ENCODE results near the gene CIAO1. TPM values are rescaled to one million over a fixed set of nuclear protein-coding genes. Genes with fewer than 3 reads are reported as not detected.

CIAO1 gene
- total and polyA plus RNA-seq, 2 experiments from 2014 or later: 71.2 to 90.1 TPM

- Histone ChIP-seq H3K36me3 (replicated peaks; ENCODE audit: insufficient read depth, low read depth) (no peaks in the 10 kb centered on the region), H3K79me2 (no peaks in the 10 kb centered on the region), H3K27ac (no peak overlapping the region), H3K4me2 (no peak overlapping the region), H2AFZ (no peak overlapping the region), H4K20me1 (ENCODE audit: insufficient read depth, poor library complexity, severe bottlenecking) (no peaks in the 10 kb centered on the region), H3K4me3 (no peak overlapping the region), H3K9me2 (replicated peaks; ENCODE audit: insufficient read depth) (no peaks in the 10 kb centered on the region), H3K4me1 (ENCODE audit: insufficient read depth) (no peaks in the 10 kb centered on the region), H3K27me3 (peaks cover 20% of the 10 kb centered on the region), H3K9me3 (ENCODE audit: low read depth) (no peaks in the 10 kb centered on the region)
- WGBS (ENCODE audit: low lambda C conversion rate, missing lambda C conversion rate): 86% methylated on average over 7 of the region's 7 CpGs
- DNase-seq (ENCODE audit: low spot score): no peak
- TF ChIP-seq, protein P1, sequence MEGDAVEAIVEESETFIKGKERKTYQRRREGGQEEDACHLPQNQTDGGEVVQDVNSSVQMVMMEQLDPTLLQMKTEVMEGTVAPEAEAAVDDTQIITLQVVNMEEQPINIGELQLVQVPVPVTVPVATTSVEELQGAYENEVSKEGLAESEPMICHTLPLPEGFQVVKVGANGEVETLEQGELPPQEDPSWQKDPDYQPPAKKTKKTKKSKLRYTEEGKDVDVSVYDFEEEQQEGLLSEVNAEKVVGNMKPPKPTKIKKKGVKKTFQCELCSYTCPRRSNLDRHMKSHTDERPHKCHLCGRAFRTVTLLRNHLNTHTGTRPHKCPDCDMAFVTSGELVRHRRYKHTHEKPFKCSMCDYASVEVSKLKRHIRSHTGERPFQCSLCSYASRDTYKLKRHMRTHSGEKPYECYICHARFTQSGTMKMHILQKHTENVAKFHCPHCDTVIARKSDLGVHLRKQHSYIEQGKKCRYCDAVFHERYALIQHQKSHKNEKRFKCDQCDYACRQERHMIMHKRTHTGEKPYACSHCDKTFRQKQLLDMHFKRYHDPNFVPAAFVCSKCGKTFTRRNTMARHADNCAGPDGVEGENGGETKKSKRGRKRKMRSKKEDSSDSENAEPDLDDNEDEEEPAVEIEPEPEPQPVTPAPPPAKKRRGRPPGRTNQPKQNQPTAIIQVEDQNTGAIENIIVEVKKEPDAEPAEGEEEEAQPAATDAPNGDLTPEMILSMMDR (IDR thresholded peaks at IDR 0.05; ENCODE audit: poor library complexity): no peak
- TF ChIP-seq EZH2phosphoT487 (IDR thresholded peaks at IDR 0.05; ENCODE audit: low read depth, severe bottlenecking, unreplicated experiment) (no peak), EZH2 (IDR thresholded peaks at IDR 0.05; ENCODE audit: borderline replicate concordance) (no peak)
These were observed 49.5 kb downstream of the CIAO1 start for GRCh38 chr2:96315400-96316071.

DNA sequence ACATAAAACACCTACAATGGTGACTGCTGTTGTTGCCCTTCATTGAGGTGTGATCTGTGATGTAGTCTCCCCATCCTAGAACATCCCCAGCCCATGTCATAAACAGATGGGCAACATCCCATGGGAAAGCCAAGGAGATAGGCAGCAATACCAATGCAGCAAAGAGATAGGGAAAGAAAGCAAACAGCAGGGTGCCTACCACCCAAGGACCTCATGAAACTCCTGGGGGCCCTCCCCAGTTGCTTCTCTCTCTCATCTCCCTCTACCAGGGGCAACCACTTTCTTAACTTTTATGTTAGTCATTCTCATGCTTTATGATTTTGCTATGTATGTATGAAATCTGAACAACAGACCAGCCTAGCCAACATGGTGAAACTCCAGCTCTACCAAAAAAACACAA lies 51.0 kb downstream of the CIAO1 start:
- H3K27me3 ChIP-seq: peaks cover 35% of the 10 kb centered on the region
- H3K4me2 ChIP-seq: no peak overlapping the region
- H3K4me3 ChIP-seq: no peak overlapping the region
- no peak overlapping the region for H2AFZ ChIP-seq
- H4K20me1 ChIP-seq (ENCODE audit: insufficient read depth, poor library complexity, severe bottlenecking): no peaks in the 10 kb centered on the region
- H3K9me3 ChIP-seq (ENCODE audit: low read depth): no peaks in the 10 kb centered on the region
- peaks cover 5% of the 10 kb centered on the region for H3K4me1 ChIP-seq (ENCODE audit: insufficient read depth)
- no peaks in the 10 kb centered on the region for H3K36me3 ChIP-seq (replicated peaks; ENCODE audit: insufficient read depth, low read depth)
- no peak overlapping the region for H3K27ac ChIP-seq
- TF ChIP-seq EZH2phosphoT487 (IDR thresholded peaks at IDR 0.05; ENCODE audit: low read depth, severe bottlenecking, unreplicated experiment): no peak
- no peak for TF ChIP-seq EZH2 (IDR thresholded peaks at IDR 0.05; ENCODE audit: borderline replicate concordance)
- TF ChIP-seq, protein P1 (IDR thresholded peaks at IDR 0.05; ENCODE audit: poor library complexity): no peak
- H3K79me2 ChIP-seq: no peaks in the 10 kb centered on the region
- DNase-seq (ENCODE audit: low spot score): no peak
- no peaks in the 10 kb centered on the region for H3K9me2 ChIP-seq (replicated peaks; ENCODE audit: insufficient read depth)

DNA sequence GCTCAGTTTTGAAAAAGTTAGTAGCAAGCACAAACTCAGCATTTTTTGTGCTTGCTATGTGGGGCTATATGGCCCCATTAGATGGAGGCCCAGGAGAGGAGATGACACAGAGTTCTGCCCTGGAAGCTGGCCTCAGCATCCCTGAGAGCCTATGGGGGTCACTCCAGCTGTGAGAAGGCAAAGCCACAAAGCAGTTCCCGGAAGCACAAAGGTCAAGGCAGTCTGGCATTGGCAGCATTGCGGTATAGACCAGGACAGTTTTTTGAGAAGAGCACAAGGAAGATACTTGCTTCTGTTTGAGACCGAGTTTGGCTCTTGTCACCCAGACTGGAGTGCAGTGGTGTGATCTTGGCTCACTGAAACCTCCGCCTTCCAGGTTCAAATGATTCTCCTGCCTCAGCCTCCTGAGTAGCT lies 51.6 kb downstream of the CIAO1 start:
- 93% methylated on average over 4 of the region's 4 CpGs for WGBS (ENCODE audit: low lambda C conversion rate, missing lambda C conversion rate)
- TF ChIP-seq, protein P1 (IDR thresholded peaks at IDR 0.05; ENCODE audit: poor library complexity): no peak
- TF ChIP-seq EZH2phosphoT487 (IDR thresholded peaks at IDR 0.05; ENCODE audit: low read depth, severe bottlenecking, unreplicated experiment): no peak
- TF ChIP-seq EZH2 (IDR thresholded peaks at IDR 0.05; ENCODE audit: borderline replicate concordance): no peak
- Histone ChIP-seq H3K4me2 (no peak overlapping the region), H4K20me1 (ENCODE audit: insufficient read depth, poor library complexity, severe bottlenecking) (no peaks in the 10 kb centered on the region), H3K4me3 (no peak overlapping the region), H2AFZ (no peak overlapping the region), H3K79me2 (no peaks in the 10 kb centered on the region), H3K4me1 (ENCODE audit: insufficient read depth) (peaks cover 5% of the 10 kb centered on the region), H3K9me3 (ENCODE audit: low read depth) (no peaks in the 10 kb centered on the region), H3K27ac (no peak overlapping the region), H3K36me3 (replicated peaks; ENCODE audit: insufficient read depth, low read depth) (no peaks in the 10 kb centered on the region), H3K27me3 (peaks cover 41% of the 10 kb centered on the region), H3K9me2 (replicated peaks; ENCODE audit: insufficient read depth) (no peaks in the 10 kb centered on the region)
- no peak for DNase-seq (ENCODE audit: low spot score)
